ENCODE data around the gene EHMT2.

DNA sequence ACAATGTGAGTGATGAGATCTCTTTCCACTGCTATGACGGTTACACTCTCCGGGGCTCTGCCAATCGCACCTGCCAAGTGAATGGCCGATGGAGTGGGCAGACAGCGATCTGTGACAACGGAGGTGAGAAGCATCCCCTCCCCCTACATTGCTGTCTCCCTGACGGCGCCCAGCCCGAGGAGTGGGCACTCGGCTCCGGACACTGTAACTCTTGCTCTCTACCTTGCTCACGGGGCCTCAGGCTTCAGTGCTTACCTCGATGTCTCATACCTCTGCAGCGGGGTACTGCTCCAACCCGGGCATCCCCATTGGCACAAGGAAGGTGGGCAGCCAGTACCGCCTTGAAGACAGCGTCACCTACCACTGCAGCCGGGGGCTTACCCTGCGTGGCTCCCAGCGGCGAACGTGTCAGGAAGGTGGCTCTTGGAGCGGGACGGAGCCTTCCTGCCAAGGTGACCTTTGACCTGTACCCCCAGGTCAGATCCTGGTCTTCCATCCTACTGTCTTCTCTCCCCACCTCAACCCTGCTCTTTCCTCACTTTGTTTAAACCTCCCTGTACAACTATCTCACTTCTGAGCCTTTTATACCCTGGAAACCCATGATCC, 49.7 kb upstream of the EHMT2 start:
- TF ChIP-seq, protein P1, sequence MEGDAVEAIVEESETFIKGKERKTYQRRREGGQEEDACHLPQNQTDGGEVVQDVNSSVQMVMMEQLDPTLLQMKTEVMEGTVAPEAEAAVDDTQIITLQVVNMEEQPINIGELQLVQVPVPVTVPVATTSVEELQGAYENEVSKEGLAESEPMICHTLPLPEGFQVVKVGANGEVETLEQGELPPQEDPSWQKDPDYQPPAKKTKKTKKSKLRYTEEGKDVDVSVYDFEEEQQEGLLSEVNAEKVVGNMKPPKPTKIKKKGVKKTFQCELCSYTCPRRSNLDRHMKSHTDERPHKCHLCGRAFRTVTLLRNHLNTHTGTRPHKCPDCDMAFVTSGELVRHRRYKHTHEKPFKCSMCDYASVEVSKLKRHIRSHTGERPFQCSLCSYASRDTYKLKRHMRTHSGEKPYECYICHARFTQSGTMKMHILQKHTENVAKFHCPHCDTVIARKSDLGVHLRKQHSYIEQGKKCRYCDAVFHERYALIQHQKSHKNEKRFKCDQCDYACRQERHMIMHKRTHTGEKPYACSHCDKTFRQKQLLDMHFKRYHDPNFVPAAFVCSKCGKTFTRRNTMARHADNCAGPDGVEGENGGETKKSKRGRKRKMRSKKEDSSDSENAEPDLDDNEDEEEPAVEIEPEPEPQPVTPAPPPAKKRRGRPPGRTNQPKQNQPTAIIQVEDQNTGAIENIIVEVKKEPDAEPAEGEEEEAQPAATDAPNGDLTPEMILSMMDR (optimal IDR thresholded peaks at IDR 0.05 in 1 of 3, IDR thresholded peaks at IDR 0.05 in 1 of 3, conservative IDR thresholded peaks at IDR 0.05 in 1 of 3; ENCODE audit: extremely low read depth in 1 of 3, insufficient read depth in 2 of 3, low read length in 3 of 3): no peak
- no peak for TF ChIP-seq EZH2 (IDR thresholded peaks at IDR 0.05; ENCODE audit: low read length)
